ENCODE measurements around the gene FAM171A2.
"Not testable (repeated sequence)": the region's sequence is repeated elsewhere in the genome, so short reads cannot be mapped to it uniquely, and the experiment has no call there.

Gene FAM171A2

GRCh38 chr17:44383363-44383762, 19.7 kb upstream of the FAM171A2 start:
- no peak for DNase-seq

DNA sequence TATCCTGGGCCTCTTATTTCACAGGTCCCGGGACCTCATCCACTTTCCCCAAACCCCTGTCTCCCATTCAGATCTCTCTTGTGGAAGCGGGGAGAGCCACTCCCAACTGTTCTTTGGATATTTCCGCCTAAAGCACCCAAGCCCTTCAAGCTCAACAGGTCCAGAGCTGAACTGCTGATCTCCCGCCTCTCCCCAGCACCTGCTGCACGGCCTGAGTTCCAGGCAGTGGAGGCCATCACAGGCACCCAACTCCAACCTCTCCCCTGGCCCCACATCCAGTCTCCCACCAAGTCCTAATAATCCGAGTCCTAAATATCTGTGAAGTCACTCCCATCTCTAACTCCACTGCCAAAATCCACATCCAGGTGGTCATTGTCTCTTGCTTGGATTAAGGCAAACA, 19.3 kb upstream of the FAM171A2 start:
- no peak for DNase-seq

DNA sequence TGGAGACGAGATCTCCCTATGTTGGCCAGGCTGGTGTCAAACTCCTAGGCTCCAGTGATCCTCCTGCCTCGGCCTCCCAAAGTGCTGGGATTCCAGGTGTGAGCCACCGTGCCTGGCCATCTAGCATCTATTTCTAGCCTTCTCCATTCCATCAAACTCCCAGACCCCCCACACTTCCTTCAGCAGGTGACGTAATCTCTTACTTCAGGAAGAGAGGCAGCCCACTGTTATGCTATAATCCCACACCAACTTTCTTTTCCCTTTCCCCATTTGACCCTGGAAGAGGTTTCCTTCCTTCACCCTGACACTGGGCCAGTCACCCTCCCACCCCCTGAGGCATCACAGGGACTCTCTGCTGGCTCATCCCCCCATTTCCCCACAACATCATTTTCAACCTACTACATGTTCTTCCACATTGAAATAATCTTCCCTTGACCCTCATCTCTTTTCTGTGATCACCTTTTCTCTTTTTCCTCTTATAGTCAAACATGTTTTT, 18.2 kb upstream of the FAM171A2 start:
- DNase-seq, result no peak

DNA sequence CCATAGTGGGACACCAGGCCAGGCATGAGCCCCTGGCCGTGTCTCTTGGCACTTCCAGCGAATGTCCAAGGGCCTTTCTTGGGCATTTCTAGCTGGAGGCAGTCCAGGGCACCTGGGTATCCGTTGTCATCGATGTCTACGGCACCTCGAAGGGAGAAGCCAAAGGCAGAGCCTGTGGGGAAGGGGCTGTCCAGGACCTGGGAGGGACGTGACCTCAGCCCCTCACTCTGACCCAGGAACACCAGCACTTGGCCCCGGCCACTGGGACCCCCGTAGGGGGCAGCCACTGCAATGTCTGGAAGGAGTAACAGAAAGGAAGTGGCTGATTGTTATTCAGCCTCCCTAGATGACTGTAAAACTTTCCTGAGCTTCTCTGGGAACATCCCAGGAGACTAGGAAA, 17.1 kb upstream of the FAM171A2 start:
- no peak for DNase-seq

GRCh38 chr17:44379887-44380286, 16.2 kb upstream of the FAM171A2 start:
- DNase-seq, result no peak

DNA sequence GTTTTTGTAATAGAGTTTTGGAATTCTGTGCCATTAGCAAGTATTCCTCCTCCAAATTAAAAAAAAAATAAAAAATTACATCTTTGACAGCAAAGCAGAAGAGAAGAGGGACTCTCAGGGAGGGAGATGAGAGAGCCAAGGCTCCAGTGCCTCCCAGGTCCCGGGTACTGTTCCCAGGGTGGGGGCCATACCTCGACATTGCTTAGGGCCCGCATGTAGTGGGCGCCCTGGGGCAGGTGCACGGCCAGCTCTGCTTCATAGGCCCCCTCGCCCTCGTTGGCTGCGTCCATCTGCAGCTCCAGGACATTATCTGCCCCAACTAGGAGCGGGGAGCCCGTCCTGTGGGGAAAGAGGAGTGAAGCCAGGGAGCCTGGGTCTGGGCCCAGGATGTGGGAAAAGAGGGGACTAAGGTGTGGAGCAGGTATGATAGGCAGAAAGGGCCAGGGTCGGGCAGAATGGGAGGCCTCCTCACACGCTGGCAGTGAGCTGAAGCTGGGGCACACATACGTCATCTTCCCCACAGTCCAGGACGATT, 14.6 kb upstream of the FAM171A2 start:
- DNase-seq, result no peak

GRCh38 chr17:44376779-44377178, 13.1 kb upstream of the FAM171A2 start:
- DNase-seq, result no peak

DNA sequence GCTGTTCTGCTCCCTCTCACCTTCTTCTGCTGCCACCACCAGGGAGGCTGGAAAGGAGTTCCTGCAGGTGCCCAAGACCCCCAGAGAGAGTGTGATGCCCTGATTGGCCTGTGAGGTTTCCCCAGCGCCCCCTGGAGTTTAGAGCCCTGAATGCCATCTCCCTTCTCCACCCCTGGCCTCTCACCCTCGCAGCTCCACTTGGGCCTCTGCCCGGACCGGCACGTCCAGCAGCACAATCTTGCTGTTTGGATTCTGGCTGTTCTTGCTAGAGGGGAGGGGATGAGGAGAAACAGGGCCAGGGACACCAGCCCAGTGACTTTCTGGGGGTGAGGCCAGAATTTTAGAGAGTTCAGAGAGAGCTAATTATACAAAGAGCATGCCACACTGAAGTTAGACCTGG, 12.5 kb upstream of the FAM171A2 start:
- DNase-seq, result no peak

- no peak for DNase-seq
Measured at GRCh38 chr17:44375196-44376017, 11.8 kb upstream of the FAM171A2 start.

- DNase-seq, result no peak
Measured at GRCh38 chr17:44374306-44375195, 10.9 kb upstream of the FAM171A2 start.

DNA sequence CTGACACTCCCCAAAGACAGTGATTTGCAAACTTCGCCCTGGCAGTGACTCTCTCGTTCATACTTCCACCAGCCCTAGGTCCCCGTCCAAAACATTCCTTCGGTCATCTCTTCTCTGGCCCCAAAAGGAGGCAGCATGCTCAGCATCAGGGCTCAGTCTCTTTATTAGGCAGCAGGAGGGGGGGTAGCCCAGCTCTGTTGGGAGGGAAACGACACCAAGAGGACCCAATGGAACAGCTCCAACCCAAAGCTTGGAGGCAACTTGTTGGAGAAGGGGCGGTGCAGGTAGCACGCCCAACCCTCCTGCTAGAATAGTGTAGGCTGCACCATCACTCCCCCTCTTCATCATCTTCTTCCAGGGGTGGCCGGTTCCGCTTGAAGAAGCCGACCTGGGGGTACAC, 8.4 kb upstream of the FAM171A2 start:
- DNase-seq, result no peak

DNA sequence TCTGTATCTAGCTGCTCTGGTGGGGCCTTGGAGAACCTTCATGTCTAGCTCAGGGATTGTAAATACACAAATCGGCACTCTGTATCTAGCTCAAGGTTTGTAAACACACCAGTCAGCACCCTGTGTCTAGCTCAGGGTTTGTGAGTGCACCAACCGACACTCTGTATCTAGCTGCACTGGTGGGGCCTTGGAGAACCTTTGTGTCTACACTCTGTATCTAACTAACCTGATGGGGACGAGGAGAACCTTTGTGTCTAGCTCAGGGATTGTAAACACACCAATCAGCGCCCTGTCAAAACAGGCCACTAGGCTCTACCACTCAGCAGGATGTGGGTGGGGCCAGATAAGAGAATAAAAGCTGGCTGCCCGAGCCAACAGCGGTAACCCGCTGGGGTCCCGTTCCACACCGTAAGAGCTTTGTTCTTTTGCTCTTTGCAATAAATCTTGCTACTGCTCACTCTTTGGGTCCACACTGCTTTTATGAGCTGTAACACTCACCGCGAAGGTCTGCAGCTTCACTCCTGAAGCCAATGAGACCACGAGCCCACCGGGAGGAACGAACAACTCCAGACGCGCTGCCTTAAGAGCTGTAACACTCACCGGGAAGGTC, 5.9 kb upstream of the FAM171A2 start:
- DNase-seq, result not testable (repeated sequence)

DNA sequence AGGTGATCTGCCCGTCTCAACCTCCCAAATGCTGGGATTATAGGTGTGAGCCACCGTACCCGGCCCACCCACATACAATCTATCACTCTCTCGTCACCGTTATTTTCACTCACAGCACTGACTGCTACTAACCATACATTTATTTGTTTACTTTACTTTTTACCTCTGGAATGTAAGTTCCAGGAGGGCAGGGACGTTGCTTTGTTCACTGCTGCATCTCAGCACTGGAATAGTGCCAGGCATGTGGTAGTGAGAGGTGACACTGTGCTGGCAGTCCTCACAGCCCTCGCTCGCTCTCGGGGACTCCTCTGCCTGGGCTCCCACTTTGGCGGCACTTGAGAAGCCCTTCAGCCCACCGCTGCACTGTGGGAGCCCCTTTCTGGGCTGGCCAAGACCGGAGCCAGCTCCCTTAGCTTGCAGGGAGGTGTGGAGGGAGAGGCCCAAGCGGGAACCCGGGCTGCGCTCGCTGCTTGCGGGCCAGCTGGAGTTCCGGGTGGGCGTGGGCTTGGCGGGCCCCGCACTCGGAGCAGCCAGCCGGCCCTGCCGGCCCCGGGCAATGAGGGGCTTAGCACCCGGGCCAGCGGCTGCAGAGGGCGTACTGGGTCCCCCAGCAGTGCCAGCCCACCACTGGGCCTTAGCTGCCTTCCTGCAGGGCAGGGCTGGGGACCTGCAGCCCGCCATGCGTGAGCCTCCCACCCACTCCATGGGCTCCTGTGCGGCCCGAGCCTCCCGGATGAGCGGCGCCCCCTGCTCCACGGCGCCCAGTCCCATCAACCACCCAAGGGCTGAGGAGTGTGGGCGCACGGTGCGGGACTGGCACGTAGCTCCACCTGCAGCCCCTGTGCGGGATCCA, 5.0 kb upstream of the FAM171A2 start:
- DNase-seq, result not testable (repeated sequence)

DNA sequence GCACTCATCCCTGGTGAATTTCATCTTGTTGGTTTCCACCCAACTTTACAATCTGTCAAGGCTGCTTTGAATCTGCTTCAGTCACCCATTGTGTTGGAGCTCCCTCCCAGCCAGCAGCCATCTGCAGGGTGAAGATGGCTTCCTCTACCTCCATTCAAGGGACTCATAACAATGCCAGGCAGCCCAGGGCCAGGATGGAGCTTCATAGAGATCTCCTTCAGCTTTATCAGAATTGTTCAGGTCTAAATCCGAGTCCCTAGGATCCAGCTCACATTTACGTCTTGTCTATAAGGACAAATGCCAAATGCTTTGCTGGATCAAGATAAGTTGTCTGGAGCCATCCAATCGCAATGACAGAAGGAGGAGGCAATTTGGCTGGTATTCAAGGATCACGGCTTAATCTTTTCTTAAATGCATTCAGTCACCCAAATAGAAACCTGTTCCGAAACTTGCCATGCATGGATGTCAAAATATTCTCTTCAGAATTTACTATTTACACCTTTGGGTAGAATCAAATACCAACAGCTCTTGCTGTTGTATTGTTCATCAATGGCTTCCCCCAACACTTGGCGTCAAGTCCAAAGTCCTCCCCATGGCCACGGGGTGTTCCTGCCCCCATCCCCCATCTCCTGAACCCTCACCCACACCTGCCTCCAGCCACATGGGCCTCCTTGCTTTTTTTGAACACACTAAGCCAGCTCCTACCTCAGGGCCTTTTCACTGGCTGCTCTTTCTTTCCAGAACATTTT, 3.8 kb upstream of the FAM171A2 start:
- no peak for DNase-seq

DNA sequence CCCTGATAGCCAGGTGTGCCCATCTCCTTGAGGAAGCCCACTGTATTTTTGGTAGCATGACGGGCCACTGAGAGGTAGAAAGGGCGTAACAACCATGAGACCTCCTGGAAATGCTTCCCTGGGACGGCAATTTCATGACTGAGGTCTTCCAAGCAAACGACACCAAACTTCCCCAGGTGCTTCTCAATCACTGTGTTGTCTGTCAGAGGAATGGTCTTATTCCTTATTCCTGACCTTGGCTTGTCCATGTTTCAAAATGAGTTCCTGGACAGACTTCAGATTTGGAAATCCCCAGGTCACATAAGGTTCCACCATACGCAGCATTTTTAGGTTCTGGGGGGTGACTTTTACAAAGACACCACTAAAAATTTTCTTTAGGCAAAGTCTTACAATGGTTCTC, 1.4 kb upstream of the FAM171A2 start:
- not testable (repeated sequence) for DNase-seq

DNA sequence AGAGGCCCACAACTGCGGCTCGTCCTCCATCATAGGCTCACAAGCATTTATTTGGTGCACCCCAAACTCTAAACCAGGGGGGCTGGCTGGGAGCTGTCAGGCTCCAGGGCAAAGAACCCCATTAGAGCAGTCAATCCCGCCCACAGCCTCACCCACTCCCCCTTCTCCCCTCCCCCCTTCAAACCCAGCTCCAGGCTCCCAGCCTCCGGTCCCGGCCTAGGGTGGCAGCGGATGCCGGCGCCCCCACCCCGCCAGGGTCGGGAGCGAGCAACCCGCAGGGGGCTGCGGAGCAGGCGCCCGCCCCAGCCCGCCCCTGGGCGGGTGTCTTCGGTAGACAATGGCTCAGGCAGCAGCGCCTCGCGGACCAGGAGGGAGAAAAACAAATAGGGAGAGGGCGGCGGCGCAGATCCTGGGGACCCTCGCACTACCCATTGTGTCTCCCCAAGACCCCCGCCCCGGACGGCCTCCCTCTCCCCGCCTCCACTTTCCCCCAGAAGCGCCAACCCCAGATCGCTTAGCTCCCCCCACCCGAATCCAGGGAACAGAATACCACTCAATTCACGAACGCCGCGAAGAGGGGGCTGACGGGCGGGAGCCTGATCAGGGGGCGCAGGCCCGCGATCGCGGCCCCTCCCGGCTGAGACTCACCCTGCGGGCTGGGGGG, 572 bp downstream of the FAM171A2 start:
- no peak for DNase-seq

- DNase-seq, result no peak
Measured at GRCh38 chr17:44362459-44362948, 1.1 kb downstream of the FAM171A2 start.

DNA sequence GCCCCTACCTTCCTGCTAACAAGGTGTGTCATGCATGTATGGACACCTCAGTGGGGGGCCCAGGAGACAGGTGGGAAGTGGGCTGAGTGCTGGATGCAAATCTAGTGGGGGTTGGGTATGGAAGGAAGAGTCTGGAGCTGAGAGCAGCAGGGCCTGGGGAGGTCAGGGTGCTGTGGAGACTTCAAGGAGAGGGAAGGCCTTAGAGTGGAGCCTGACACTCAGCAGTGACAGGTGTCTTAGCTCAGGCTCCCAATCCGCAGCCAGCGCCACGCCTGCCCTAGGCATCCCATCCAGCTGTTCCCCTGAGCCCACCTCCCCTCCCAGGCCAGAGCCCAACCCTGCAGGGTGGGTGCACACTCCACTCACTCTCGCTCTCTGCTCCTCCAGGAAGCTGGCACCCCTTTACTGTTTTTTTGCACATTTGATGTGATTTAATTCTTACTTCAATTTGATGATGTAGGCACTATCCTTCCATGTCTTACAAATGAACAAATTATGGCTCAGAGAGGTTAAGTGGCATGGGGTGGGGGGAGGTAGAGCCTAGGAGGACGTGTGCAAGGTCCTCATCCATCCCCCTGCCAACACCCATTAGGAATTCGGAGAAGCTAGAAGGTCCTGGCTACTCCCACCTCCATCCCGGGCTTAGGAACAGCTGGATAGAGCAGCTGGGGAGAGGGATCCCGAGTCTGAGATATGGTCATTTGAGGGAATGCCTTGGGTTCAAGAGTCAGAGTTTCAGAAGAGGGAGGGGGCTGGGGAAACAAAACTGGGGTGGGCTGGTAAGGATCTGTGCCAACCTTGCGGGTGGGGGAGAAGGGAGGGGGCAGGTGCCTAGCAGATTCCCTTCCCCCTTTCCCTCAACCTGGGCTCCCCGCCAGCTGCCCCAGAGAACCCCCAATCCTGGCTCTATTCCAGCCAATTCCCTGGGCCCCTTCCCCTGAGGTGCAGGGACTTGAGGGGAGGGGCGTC, 2.1 kb downstream of the FAM171A2 start:
- DNase-seq, result no peak

DNA sequence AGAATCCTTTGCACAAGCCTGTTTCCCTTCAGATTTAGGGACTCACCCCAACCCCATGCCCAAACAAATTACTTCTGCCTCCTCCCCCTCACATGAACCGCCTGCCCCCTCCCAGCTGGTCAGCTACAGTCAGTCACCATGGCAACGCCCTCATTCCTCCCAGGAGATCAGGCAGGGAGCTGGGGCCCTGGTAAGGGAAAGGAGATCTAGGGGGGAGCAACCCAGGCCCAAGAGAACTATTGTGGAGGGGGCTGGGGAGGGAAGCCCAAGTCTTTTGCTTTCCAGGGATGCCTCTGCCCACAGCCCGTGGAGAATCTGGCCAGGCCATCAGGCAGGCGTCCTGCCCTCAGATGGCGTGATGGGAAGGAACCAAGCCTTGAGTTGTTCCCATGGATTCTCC, 2.8 kb downstream of the FAM171A2 start:
- DNase-seq, result no peak
